Parathyroid adenoma (tissue), 2 donors: ENCODE data around the gene TMEM239.
"Not testable (repeated sequence)": the region's sequence is repeated elsewhere in the genome, so short reads cannot be mapped to it uniquely, and the experiment has no call there.

Experiments used
- H2AFZ ChIP-seq: fragments of 300-600 bp; sonication (generic); one replicate; pipeline ENCODE4 v1.7.0; 2017; ENCODE audit warnings: antibody characterized with exemption, mild to moderate bottlenecking
- H3K27ac ChIP-seq: fragments of 300-600 bp; sonication (generic); one replicate; pipeline ENCODE4 v1.7.0; 2017
- H3K27me3 ChIP-seq: fragments of 300-600 bp; sonication (generic); one replicate; pipeline ENCODE4 v1.7.0; 2017; ENCODE audit warnings: low read length; ENCODE audit not compliant: control insufficient read depth, insufficient read depth
- H3K36me3 ChIP-seq: fragments of 300-600 bp; sonication (generic); one replicate; pipeline ENCODE4 v1.7.0; 2017; ENCODE audit warnings: low read length; ENCODE audit not compliant: control insufficient read depth, insufficient read depth
- H3K4me1 ChIP-seq: fragments of 300-600 bp; sonication (generic); one replicate; pipeline ENCODE4 v1.7.0; 2017; ENCODE audit warnings: control low read depth
- H3K4me2 ChIP-seq: fragments of 300-600 bp; sonication (generic); one replicate; pipeline ENCODE4 v1.7.0; 2017; ENCODE audit warnings: low read length
- H3K4me3 ChIP-seq: fragments of 300-600 bp; sonication (generic); one replicate; pipeline ENCODE4 v1.7.0; 2017; ENCODE audit warnings: low read depth, low read length
- H3K79me2 ChIP-seq: fragments of 300-600 bp; sonication (generic); one replicate; pipeline ENCODE4 v1.7.0; 2017; ENCODE audit warnings: control low read depth
- H3K9ac ChIP-seq: fragments of 300-600 bp; sonication (generic); one replicate; pipeline ENCODE4 v1.7.0; 2017; ENCODE audit warnings: mild to moderate bottlenecking
- H3K9me3 ChIP-seq: fragments of 300-600 bp; sonication (generic); one replicate; pipeline ENCODE4 v1.7.0; 2017; ENCODE audit warnings: low read length; ENCODE audit not compliant: control insufficient read depth
- CTCF ChIP-seq: fragments of 300-600 bp; sonication (generic); IDR thresholded peaks from one replicate; pipeline ENCODE4 v1.7.0; 2017; ENCODE audit warnings: antibody characterized with exemption, mild to moderate bottlenecking
- donor health status: primary hyperparathyroidism.

Gene TMEM239

GRCh38 chr20:2807019-2807418 lies 9.1 kb upstream of the TMEM239 start:
- Histone ChIP-seq H3K79me2 (no peaks in the 10 kb centered on the region), H3K4me1 (peaks cover 3% of the 10 kb centered on the region), H3K36me3 (no peaks in the 10 kb centered on the region), H3K27me3 (no peaks in the 10 kb centered on the region), H2AFZ (no peak overlapping the region), H3K4me3 (no peak overlapping the region), H3K27ac (no peak overlapping the region), H3K9ac (no peak overlapping the region), H3K4me2 (no peak overlapping the region), H3K9me3 (no peaks in the 10 kb centered on the region)
- TF ChIP-seq CTCF, result no peak

- not testable (repeated sequence) for H3K9me3 ChIP-seq, H3K4me1 ChIP-seq, H3K36me3 ChIP-seq, H3K4me2 ChIP-seq, H2AFZ ChIP-seq, H3K27ac ChIP-seq, H3K4me3 ChIP-seq, H3K9ac ChIP-seq, H3K27me3 ChIP-seq, H3K79me2 ChIP-seq
Observed at GRCh38 chr20:2807929-2808328, 8.2 kb upstream of the TMEM239 start.

GRCh38 chr20:2809690-2810089 lies 6.5 kb upstream of the TMEM239 start:
- H3K36me3 ChIP-seq, result no peaks in the 10 kb centered on the region
- H3K27me3 ChIP-seq, result no peaks in the 10 kb centered on the region
- no peak overlapping the region for H3K4me2 ChIP-seq
- no peak for TF ChIP-seq CTCF
- H2AFZ ChIP-seq, result no peak overlapping the region
- no peak overlapping the region for H3K9ac ChIP-seq
- H3K4me1 ChIP-seq, result peaks cover 3% of the 10 kb centered on the region
- no peak overlapping the region for H3K27ac ChIP-seq
- no peaks in the 10 kb centered on the region for H3K79me2 ChIP-seq
- H3K9me3 ChIP-seq, result no peaks in the 10 kb centered on the region
- no peak overlapping the region for H3K4me3 ChIP-seq

GRCh38 chr20:2812189-2812588 lies 4.0 kb upstream of the TMEM239 start:
- H3K4me2 ChIP-seq, result no peak overlapping the region
- H3K4me3 ChIP-seq, result no peak overlapping the region
- no peak overlapping the region for H3K27ac ChIP-seq
- no peaks in the 10 kb centered on the region for H3K27me3 ChIP-seq
- H3K36me3 ChIP-seq, result no peaks in the 10 kb centered on the region
- no peaks in the 10 kb centered on the region for H3K9me3 ChIP-seq
- H2AFZ ChIP-seq, result no peak overlapping the region
- no peak overlapping the region for H3K9ac ChIP-seq
- TF ChIP-seq CTCF, result no peak
- H3K79me2 ChIP-seq, result no peaks in the 10 kb centered on the region
- H3K4me1 ChIP-seq, result no peaks in the 10 kb centered on the region

GRCh38 chr20:2814076-2814475 lies 2.1 kb upstream of the TMEM239 start:
- Histone ChIP-seq H3K4me2 (no peak overlapping the region), H3K36me3 (no peaks in the 10 kb centered on the region), H3K9me3 (no peaks in the 10 kb centered on the region), H3K4me3 (no peak overlapping the region), H2AFZ (no peak overlapping the region), H3K27ac (no peak overlapping the region), H3K9ac (no peak overlapping the region), H3K4me1 (no peaks in the 10 kb centered on the region), H3K79me2 (no peaks in the 10 kb centered on the region), H3K27me3 (no peaks in the 10 kb centered on the region)
- TF ChIP-seq CTCF, result no peak
